Right lobe of liver (tissue), 6 donors: ENCODE measurements around the gene BST1. TPM values are rescaled to one million over a fixed set of nuclear protein-coding genes. Genes with fewer than 3 reads are reported as not detected.

Source experiments
- ATAC-seq, 4 donors: fragments of 200-7000 bp; cut with Tn5 transposase; one replicate each; pipeline ENCODE4 v1.9.1; 2020; ENCODE audit warnings: mild to moderate bottlenecking in 4 of 4, moderate library complexity in 4 of 4
- DNase-seq, 3 donors: peaks; one replicate each; pipeline ENCODE4 v3.0.0-alpha.2; 2020
- H3K27ac ChIP-seq, 3 donors: fragments of 200-600 bp; one replicate each; pipeline ENCODE4 v1.8.0; 2022
- H3K27me3 ChIP-seq, 2 donors: fragments of 200-600 bp; one replicate each; pipeline ENCODE4 v1.8.0; 2022
- H3K36me3 ChIP-seq, 4 donors: fragments of 200-600 bp; sonication (generic) in 1 of 4; one replicate each; pipeline versions ENCODE4 v1.5.1 to v1.8.0; 2017 to 2022; ENCODE audit warnings: control low read depth in 1 of 4
- H3K4me1 ChIP-seq, 4 donors: fragments of 200-600 bp; sonication (generic) in 1 of 4; one replicate each; pipeline versions ENCODE4 v1.5.1 to v1.8.0; 2017 to 2022; ENCODE audit warnings: control low read depth in 1 of 4
- H3K4me3 ChIP-seq, 3 donors: fragments of 200-600 bp; one replicate each; pipeline ENCODE4 v1.8.0; 2022
- H3K9me3 ChIP-seq, 4 donors: fragments of 200-600 bp; sonication (generic) in 1 of 4; one replicate each; pipeline versions ENCODE4 v1.5.1 to v1.8.0; 2017 to 2022; ENCODE audit warnings: control low read depth in 1 of 4
- POLR2A ChIP-seq: fragments of 450-650 bp; IDR thresholded peaks from one replicate; pipeline ENCODE4 v1.6.1; 2017; ENCODE audit warnings: antibody characterized with exemption, mild to moderate bottlenecking
- WGBS: methylation state at CpG from one replicate; pipeline ENCODE4 v1.1.6; 2018; ENCODE audit warnings: low coverage, low lambda C conversion rate; ENCODE audit not compliant: insufficient coverage; ENCODE audit errors: missing lambda C conversion rate; 5-methylcytosine and 5-hydroxymethylcytosine counted together
- intact Hi-C, 2 donors: fragments of 100-400 bp; cut with DNase I; formaldehyde crosslinking; loops; one replicate each; pipeline versions ENCODE4 v1.11.2 to v1.14.1; 2022
- total RNA-seq, 6 experiments: library from RNA; depleted of rRNA in 2 of 6; stranded (reverse); fragments of >200 nt in 2 of 6; fragmentation: NEBNext Ultra II Directional in 3 of 6; extraction: Animal tissue kit (Norgen Biotek cat#: 25700) in 3 of 6; gene quantifications; one replicate each; pipeline versions ENCODE4 v1.1.0 to v1.2.4, GENCODE V29; 2016 to 2023
- TF ChIP-seq, protein P1 (sequence below), 4 donors: fragments of 200-600 bp in 3 of 4; fragments of 450-650 bp in 1 of 4; IDR thresholded peaks; one replicate each; pipeline versions ENCODE4 v1.5.1 to v1.8.0; 2016 to 2022; ENCODE audit warnings: antibody characterized with exemption in 4 of 4, mild to moderate bottlenecking in 2 of 4
- donor health status: DM: no; HTN: yes; CAD: no.
- donor health status: DM: no; HTN: no; CAD: no.
- donor health status: DM: no; HTN: no; CAD: no.
- donor health status: DM: no; HTN: yes; CAD: no.
- donor health status: DM: no; HTN: yes; CAD: no.

Gene BST1
- total RNA-seq, 6 experiments from 2014 or later, result 2.7 to 5.3 (median 4.3) TPM

DNA sequence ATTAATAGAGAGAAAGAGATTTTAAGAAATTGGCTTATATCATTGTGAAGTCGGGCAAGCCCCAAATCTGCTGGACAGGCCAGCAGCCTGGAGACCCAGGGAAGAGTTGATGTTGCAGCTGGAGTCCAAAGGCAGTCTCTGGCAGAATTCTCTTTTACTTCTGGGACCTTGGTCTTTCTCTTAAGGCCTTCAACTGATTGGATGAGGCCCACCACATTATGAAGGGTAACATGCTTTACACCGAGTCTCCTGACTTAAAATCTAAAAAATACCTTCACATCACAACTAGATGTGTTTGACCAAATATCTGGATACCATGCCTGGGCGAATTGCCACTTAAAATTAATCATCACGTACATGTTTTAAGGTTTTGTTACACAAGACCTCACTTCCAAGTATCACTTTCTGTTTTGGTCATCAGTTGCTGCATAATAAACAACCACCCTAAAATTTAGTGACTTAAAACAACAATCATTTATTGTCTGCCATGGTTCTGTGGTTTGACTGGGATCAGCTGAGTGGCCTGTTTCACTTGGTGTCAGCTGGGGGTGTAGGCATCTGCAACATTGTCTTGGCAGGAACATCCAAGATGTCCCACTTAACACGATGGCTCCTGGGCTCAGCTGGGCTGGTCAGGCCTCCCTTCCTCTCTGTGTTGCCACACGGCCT lies 78.7 kb downstream of the BST1 start:
- H3K36me3 ChIP-seq, result no peaks in the 10 kb centered on the region
- intact Hi-C loops, result no loop called here
- peak overlapping the region in 1 of 3 donors; percentile 4 for H3K27ac ChIP-seq
- no peak for TF ChIP-seq POLR2A
- TF ChIP-seq, protein P1, sequence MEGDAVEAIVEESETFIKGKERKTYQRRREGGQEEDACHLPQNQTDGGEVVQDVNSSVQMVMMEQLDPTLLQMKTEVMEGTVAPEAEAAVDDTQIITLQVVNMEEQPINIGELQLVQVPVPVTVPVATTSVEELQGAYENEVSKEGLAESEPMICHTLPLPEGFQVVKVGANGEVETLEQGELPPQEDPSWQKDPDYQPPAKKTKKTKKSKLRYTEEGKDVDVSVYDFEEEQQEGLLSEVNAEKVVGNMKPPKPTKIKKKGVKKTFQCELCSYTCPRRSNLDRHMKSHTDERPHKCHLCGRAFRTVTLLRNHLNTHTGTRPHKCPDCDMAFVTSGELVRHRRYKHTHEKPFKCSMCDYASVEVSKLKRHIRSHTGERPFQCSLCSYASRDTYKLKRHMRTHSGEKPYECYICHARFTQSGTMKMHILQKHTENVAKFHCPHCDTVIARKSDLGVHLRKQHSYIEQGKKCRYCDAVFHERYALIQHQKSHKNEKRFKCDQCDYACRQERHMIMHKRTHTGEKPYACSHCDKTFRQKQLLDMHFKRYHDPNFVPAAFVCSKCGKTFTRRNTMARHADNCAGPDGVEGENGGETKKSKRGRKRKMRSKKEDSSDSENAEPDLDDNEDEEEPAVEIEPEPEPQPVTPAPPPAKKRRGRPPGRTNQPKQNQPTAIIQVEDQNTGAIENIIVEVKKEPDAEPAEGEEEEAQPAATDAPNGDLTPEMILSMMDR (IDR thresholded peaks at IDR 0.05), result no peak
- H3K4me3 ChIP-seq, result no peak overlapping the region
- no peaks in the 10 kb centered on the region for H3K9me3 ChIP-seq
- H3K27me3 ChIP-seq, result no peaks in the 10 kb centered on the region
- 68% methylated on average over 4 of the region's 6 CpGs for WGBS
- DNase-seq (no peak), ATAC-seq (no peak)
- no peaks in the 10 kb centered on the region for H3K4me1 ChIP-seq

Other genes with a start within 250 kb of the BST1 start
- 1 to 10 TPM; 1.7 to 6.5 (median 3.2) TPM for gene CC2D2A, start 233.2 kb upstream of the BST1 start, total RNA-seq
- gene FBXL5, start 47.7 kb upstream of the BST1 start, total RNA-seq, result 10 to 100 TPM; 38.3 to 59.5 (median 46.8) TPM
- 10 to 100 TPM; 11.8 to 20.9 (median 16.7) TPM for gene FAM200B, start 21.2 kb upstream of the BST1 start, total RNA-seq
- gene CD38, start 75.3 kb downstream of the BST1 start, total RNA-seq, result 1 to 10 TPM in 4 of 6 experiments, under 1 TPM in 2; 0.74 to 8.4 (median 3.3) TPM
- not detected for gene FGFBP1, start 235.7 kb downstream of the BST1 start, total RNA-seq